ENCODE measurements around the gene C22orf39.

Gene C22orf39

DNA sequence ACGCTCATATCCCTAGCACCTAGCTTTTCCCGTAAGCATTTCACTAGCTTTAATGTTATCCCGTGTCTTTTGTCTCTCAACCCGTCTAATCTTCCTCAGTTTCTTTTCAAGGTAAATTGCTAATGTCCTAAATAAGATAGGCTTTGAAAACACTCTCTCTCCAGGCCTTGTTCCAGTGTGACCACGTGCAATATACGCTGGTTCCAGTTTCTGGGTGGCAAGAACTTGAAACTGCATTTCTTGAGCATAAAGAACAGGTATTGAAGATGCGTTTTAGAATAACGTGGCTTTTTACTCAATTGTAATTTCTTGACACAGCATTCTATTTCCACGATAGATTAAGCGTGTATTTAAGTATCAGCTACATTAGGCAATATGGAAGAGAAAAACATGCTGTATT is 33.3 kb upstream of the C22orf39 start:
- Histone ChIP-seq H3K36me3 (ENCODE audit: control insufficient read depth in 4 of 4, insufficient read depth in 4 of 4, low read length in 3 of 4) (peaks cover 6 to 43% (median 18%) of the 10 kb centered on the region in 4 experiments), H3K27ac (ENCODE audit: insufficient read depth in 1 of 2, low read depth in 1 of 2, low read length in 2 of 2, poor library complexity in 1 of 2, severe bottlenecking in 2 of 2) (peak overlapping the region in 1 of 2 experiments; percentile 100), H3K4me3 (ENCODE audit: control insufficient read depth in 1 of 7, extremely low read depth in 1 of 7, insufficient read depth in 4 of 7, low read depth in 2 of 7, low read length in 6 of 7) (peak overlapping the region in 4 of 7 experiments; percentile 5 to 100 (median 92)), H3K4me1 (ENCODE audit: control extremely low read depth in 1 of 4, control insufficient read depth in 4 of 4, insufficient read depth in 4 of 4, low read length in 3 of 4) (peaks cover 16 to 27% (median 25%) of the 10 kb centered on the region in 4 experiments), H3K27me3 (replicated peaks in 2 of 5; ENCODE audit: control insufficient read depth in 4 of 5, insufficient read depth in 5 of 5, low read length in 4 of 5) (no peaks in the 10 kb centered on the region), H3K9me3 (ENCODE audit: control extremely low read depth in 1 of 5, control insufficient read depth in 4 of 5, insufficient read depth in 2 of 5, low read depth in 1 of 5, low read length in 4 of 5) (no peaks in the 10 kb centered on the region)
- ChIA-PET CTCF (interaction anchor here (0.6 to 4.3 kb wide), 5 partner anchors 8 to 149 kb away, joined by 3 to 19 read pairs (median 3); no protein-coding TSS in a partner anchor), POLR2A (no interaction called here)
- no peak for DNase-seq
- WGBS (ENCODE audit: insufficient coverage) = 88% methylated on average over 3 of the region's 10 CpGs

GRCh38 chr22:19480173-19480568 is 32.7 kb upstream of the C22orf39 start:
- peak overlapping the region in 1 of 2 experiments; percentile 100 for H3K27ac ChIP-seq (ENCODE audit: insufficient read depth in 1 of 2, low read depth in 1 of 2, low read length in 2 of 2, poor library complexity in 1 of 2, severe bottlenecking in 2 of 2)
- peaks cover 16 to 27% (median 25%) of the 10 kb centered on the region in 4 experiments for H3K4me1 ChIP-seq (ENCODE audit: control extremely low read depth in 1 of 4, control insufficient read depth in 4 of 4, insufficient read depth in 4 of 4, low read length in 3 of 4)
- no peaks in the 10 kb centered on the region for H3K9me3 ChIP-seq (ENCODE audit: control extremely low read depth in 1 of 5, control insufficient read depth in 4 of 5, insufficient read depth in 2 of 5, low read depth in 1 of 5, low read length in 4 of 5)
- peak overlapping the region; percentile 61 to 100 (median 89) for H3K4me3 ChIP-seq (ENCODE audit: control insufficient read depth in 1 of 7, extremely low read depth in 1 of 7, insufficient read depth in 4 of 7, low read depth in 2 of 7, low read length in 6 of 7)
- 0% methylated on average over 14 of the region's 15 CpGs for WGBS (ENCODE audit: insufficient coverage)
- H3K27me3 ChIP-seq (replicated peaks in 2 of 5; ENCODE audit: control insufficient read depth in 4 of 5, insufficient read depth in 5 of 5, low read length in 4 of 5) = no peaks in the 10 kb centered on the region
- ChIA-PET POLR2A (no interaction called here), CTCF (interaction anchor here (0.6 to 4.3 kb wide), 3 partner anchors 41 to 150 kb away, joined by 3 to 19 read pairs (median 3); no protein-coding TSS in a partner anchor)
- DNase-seq = no peak
- peaks cover 6 to 43% (median 16%) of the 10 kb centered on the region in 4 experiments for H3K36me3 ChIP-seq (ENCODE audit: control insufficient read depth in 4 of 4, insufficient read depth in 4 of 4, low read length in 3 of 4)

GRCh38 chr22:19479355-19480172 is 32.1 kb upstream of the C22orf39 start, which contains the start of gene CDC45:
Gene CDC45, plus strand, starts transcription at chr22:19479920. Its CDS starts 49 bp downstream, at chr22:19479969.
- peak within 1 kb of the TSS; percentile 61 to 100 (median 89) for H3K4me3 ChIP-seq (ENCODE audit: control insufficient read depth in 1 of 7, extremely low read depth in 1 of 7, insufficient read depth in 4 of 7, low read depth in 2 of 7, low read length in 6 of 7)
- H3K4me1 ChIP-seq (ENCODE audit: control extremely low read depth in 1 of 4, control insufficient read depth in 4 of 4, insufficient read depth in 4 of 4, low read length in 3 of 4) = peaks cover 16 to 27% (median 25%) of the 10 kb centered on the region in 4 experiments
- DNase-seq = peak; percentile 98 to 99 (median 98)
- POLR2A ChIA-PET = interaction anchor here (0.7 kb wide), 1 partner anchor 15 kb away, joined by 3 read pairs; no protein-coding TSS in a partner anchor
- H3K27me3 ChIP-seq (replicated peaks in 2 of 5; ENCODE audit: control insufficient read depth in 4 of 5, insufficient read depth in 5 of 5, low read length in 4 of 5) = no peaks in the 10 kb centered on the region
- H3K9me3 ChIP-seq (ENCODE audit: control extremely low read depth in 1 of 5, control insufficient read depth in 4 of 5, insufficient read depth in 2 of 5, low read depth in 1 of 5, low read length in 4 of 5) = no peaks in the 10 kb centered on the region
- peak within 1 kb of the TSS; percentile 100 for H3K27ac ChIP-seq (ENCODE audit: insufficient read depth in 1 of 2, low read depth in 1 of 2, low read length in 2 of 2, poor library complexity in 1 of 2, severe bottlenecking in 2 of 2)
- peaks cover 6 to 43% (median 16%) of the 10 kb centered on the region in 4 experiments for H3K36me3 ChIP-seq (ENCODE audit: control insufficient read depth in 4 of 4, insufficient read depth in 4 of 4, low read length in 3 of 4)
- CTCF ChIA-PET = interaction anchor here (1.1 to 4.3 kb wide), 4 partner anchors 51 to 331 kb away, joined by 3 to 19 read pairs (median 3); no protein-coding TSS in a partner anchor
- under 1% methylated on average over 36 of the region's 50 CpGs for WGBS (ENCODE audit: insufficient coverage)

DNA sequence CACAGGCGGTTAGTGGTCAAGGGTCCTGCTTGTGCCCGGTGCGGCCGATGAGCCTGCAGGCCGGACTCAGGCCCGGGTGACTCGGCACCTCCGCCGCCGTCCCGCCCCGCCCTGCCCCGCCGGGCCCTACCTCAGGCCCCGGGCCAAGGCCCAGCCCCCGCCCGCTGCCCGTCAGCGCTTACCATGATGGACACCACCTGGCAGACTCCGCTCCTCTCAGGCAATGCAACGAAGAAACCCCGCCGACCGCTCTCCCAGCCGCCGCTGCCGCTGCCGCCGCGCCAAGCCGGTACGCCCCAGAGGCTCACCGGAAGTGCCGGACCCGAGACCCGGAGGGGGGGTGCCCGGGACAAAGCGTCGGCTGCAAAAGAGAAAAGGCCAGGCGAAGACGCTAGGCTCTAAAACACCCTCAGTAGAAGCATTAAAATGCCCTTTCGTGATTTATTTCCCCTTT is 31.4 kb upstream of the C22orf39 start, which contains the start of gene UFD1:
Gene UFD1, minus strand, starts transcription at position 293 of the 454 bp plus-strand sequence. Its CDS starts 108 bp downstream, at position 185.
- no peaks in the 10 kb centered on the region for H3K27me3 ChIP-seq (replicated peaks in 2 of 5; ENCODE audit: control insufficient read depth in 4 of 5, insufficient read depth in 5 of 5, low read length in 4 of 5)
- 0% methylated on average over 29 of the region's 42 CpGs for WGBS (ENCODE audit: insufficient coverage)
- H3K36me3 ChIP-seq (ENCODE audit: control insufficient read depth in 4 of 4, insufficient read depth in 4 of 4, low read length in 3 of 4) = peaks cover 4 to 40% (median 12%) of the 10 kb centered on the region in 4 experiments
- H3K4me1 ChIP-seq (ENCODE audit: control extremely low read depth in 1 of 4, control insufficient read depth in 4 of 4, insufficient read depth in 4 of 4, low read length in 3 of 4) = peaks cover 16 to 27% (median 25%) of the 10 kb centered on the region in 4 experiments
- H3K4me3 ChIP-seq (ENCODE audit: control insufficient read depth in 1 of 7, extremely low read depth in 1 of 7, insufficient read depth in 4 of 7, low read depth in 2 of 7, low read length in 6 of 7) = peak within 1 kb of the TSS; percentile 61 to 100 (median 89)
- H3K27ac ChIP-seq (ENCODE audit: insufficient read depth in 1 of 2, low read depth in 1 of 2, low read length in 2 of 2, poor library complexity in 1 of 2, severe bottlenecking in 2 of 2) = peak within 1 kb of the TSS; percentile 100
- DNase-seq = peak in 1 of 3 donors; percentile 79
- POLR2A ChIA-PET = interaction anchor here (0.7 kb wide), 1 partner anchor 16 kb away, joined by 3 read pairs; no protein-coding TSS in a partner anchor
- CTCF ChIA-PET = interaction anchor here (1.1 to 4.3 kb wide), 3 partner anchors 151 to 330 kb away, joined by 3 to 19 read pairs (median 3); no protein-coding TSS in a partner anchor
- H3K9me3 ChIP-seq (ENCODE audit: control extremely low read depth in 1 of 5, control insufficient read depth in 4 of 5, insufficient read depth in 2 of 5, low read depth in 1 of 5, low read length in 4 of 5) = no peaks in the 10 kb centered on the region

DNA sequence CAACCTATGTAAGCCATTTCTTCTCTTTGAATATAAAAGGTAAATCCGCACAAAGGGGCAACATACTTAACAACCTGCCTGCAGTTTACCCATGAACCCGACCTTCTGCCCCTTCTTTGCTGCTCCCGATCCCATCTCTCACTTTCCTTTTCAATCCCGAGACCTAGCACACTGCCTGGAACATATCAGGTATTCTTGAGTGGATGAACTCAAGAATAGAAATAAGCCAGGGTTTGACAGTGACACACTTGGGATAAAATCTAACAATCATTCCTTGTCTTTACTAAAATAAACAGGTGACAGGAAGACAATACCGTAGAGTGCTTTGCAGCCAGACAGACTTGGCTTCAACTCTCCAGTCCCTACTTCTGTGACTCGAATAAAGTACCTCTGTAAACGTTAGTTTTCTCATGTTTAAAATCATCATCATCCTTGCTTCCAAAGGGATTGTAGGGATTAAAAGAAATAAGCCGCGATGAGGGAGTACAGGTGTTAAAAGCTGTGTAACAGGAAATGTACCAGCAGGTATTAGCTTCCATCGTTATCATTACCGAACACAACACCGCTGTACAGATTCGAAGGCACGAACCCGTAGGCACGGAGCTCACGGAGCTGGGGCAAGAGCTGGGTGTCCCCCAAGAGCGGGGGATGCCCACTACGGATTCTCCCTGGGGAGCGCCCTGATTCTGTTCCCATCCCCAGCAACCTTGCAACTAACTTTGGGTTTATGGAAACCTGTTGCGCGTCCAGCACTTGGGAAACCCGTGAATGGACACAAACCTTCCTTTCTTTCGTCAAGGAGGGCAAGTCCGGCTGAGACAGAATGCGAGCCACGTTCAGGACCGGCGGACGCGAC is 30.8 kb upstream of the C22orf39 start:
- CTCF ChIA-PET = interaction anchor here (1.0 to 4.3 kb wide), 8 partner anchors 10 to 330 kb away, joined by 3 to 19 read pairs (median 4); no protein-coding TSS in a partner anchor
- DNase-seq = peak in 1 of 3 donors; percentile 34
- under 1% methylated on average over 21 of the region's 31 CpGs for WGBS (ENCODE audit: insufficient coverage)

More for the DNA sequence above, 30.8 kb upstream of the C22orf39 start:
- Histone ChIP-seq H3K27ac (ENCODE audit: insufficient read depth in 1 of 2, low read depth in 1 of 2, low read length in 2 of 2, poor library complexity in 1 of 2, severe bottlenecking in 2 of 2) (peak overlapping the region; percentile 100), H3K4me3 (ENCODE audit: control insufficient read depth in 1 of 7, extremely low read depth in 1 of 7, insufficient read depth in 4 of 7, low read depth in 2 of 7, low read length in 6 of 7) (peak overlapping the region; percentile 56 to 100 (median 89)), H3K9me3 (ENCODE audit: control extremely low read depth in 1 of 5, control insufficient read depth in 4 of 5, insufficient read depth in 2 of 5, low read depth in 1 of 5, low read length in 4 of 5) (no peaks in the 10 kb centered on the region), H3K4me1 (ENCODE audit: control extremely low read depth in 1 of 4, control insufficient read depth in 4 of 4, insufficient read depth in 4 of 4, low read length in 3 of 4) (peaks cover 16 to 27% (median 25%) of the 10 kb centered on the region in 4 experiments), H3K27me3 (replicated peaks in 2 of 5; ENCODE audit: control insufficient read depth in 4 of 5, insufficient read depth in 5 of 5, low read length in 4 of 5) (no peaks in the 10 kb centered on the region), H3K36me3 (ENCODE audit: control insufficient read depth in 4 of 4, insufficient read depth in 4 of 4, low read length in 3 of 4) (peaks cover 4 to 41% (median 15%) of the 10 kb centered on the region in 4 experiments)
- POLR2A ChIA-PET = no interaction called here
